IMR-90 (cell line): Measurements from ENCODE around the gene PLEKHG2. TPM values are rescaled to one million over a fixed set of nuclear protein-coding genes. Genes with fewer than 3 reads are reported as not detected.

Experiments
- ATAC-seq: fragments of 200-7000 bp; cut with Tn5 transposase; 2 replicates; pipeline ENCODE4 v1.9.1; 2020; ENCODE audit warnings: low read depth, mild to moderate bottlenecking, moderate library complexity
- BruUV-seq: library from RNA; stranded (reverse); fragments of 400-500 nt; replicated peaks from 2 replicates; lab custom pipeline; 2021; lab: Mats Ljungman, UMichigan
- CTCF ChIA-PET: fragments of 300-600 bp; formaldehyde crosslinking; extraction: SDS; loops from one replicate; lab custom pipeline; 2021; ENCODE audit warnings: antibody characterized with exemption; lab: Yijun Ruan, JAX
- POLR2A ChIA-PET: fragments of 300-600 bp; sonication (Branson Sonifier 250); formaldehyde crosslinking; loops from one replicate; lab custom pipeline; 2022; ENCODE audit warnings: antibody characterized with exemption; ENCODE audit not compliant: unreplicated experiment; lab: Charles Lee
- DNase-seq: peaks from one replicate; pipeline ENCODE4 v3.0.0; 2013
- H2AFZ ChIP-seq: replicated peaks from 2 replicates; pipeline ENCODE3; 2013; ENCODE audit warnings: low read length, mild to moderate bottlenecking; ENCODE audit not compliant: poor library complexity
- H2AK5ac ChIP-seq: 2 replicates; pipeline ENCODE4 v1.6.1; 2013; ENCODE audit warnings: low read depth, low read length, inconsistent platforms
- H2AK9ac ChIP-seq: replicated peaks from 2 replicates; pipeline ENCODE3; 2013; ENCODE audit warnings: mild to moderate bottlenecking, low read depth, low read length, moderate library complexity; ENCODE audit not compliant: poor library complexity
- H2BK120ac ChIP-seq: 2 replicates; pipeline ENCODE4 v1.6.1; 2013; ENCODE audit warnings: low read depth, low read length, inconsistent platforms
- H2BK15ac ChIP-seq: 3 replicates; pipeline ENCODE4 v1.6.1; 2013; ENCODE audit warnings: low read depth, low read length, inconsistent platforms
- H2BK20ac ChIP-seq: 2 replicates; pipeline ENCODE4 v1.6.1; 2013; ENCODE audit warnings: low read depth, mild to moderate bottlenecking, inconsistent platforms, low read length, moderate library complexity
- H2BK5ac ChIP-seq: 2 replicates; pipeline ENCODE4 v1.6.1; 2013; ENCODE audit warnings: mild to moderate bottlenecking, low read depth, low read length, inconsistent platforms; ENCODE audit not compliant: poor library complexity, severe bottlenecking
- H3K14ac ChIP-seq: replicated peaks from 2 replicates; pipeline ENCODE4 v1.6.1; 2013; ENCODE audit warnings: low read depth, low read length, inconsistent platforms
- H3K18ac ChIP-seq: 2 replicates; pipeline ENCODE4 v1.6.1; 2013; ENCODE audit warnings: low read depth, low read length, control low read depth
- H3K23ac ChIP-seq: 2 replicates; pipeline ENCODE4 v1.6.1; 2013; ENCODE audit warnings: low read depth, low read length, inconsistent platforms
- H3K27ac ChIP-seq: 2 replicates; pipeline ENCODE4 v1.5.1; 2013; ENCODE audit warnings: mild to moderate bottlenecking, control low read depth, low read length; ENCODE audit not compliant: insufficient read depth
- H3K27me3 ChIP-seq: 2 replicates; pipeline ENCODE4 v1.6.1; 2013; ENCODE audit warnings: low read length; ENCODE audit not compliant: control insufficient read depth, insufficient read depth
- H3K36me3 ChIP-seq: 2 replicates; pipeline ENCODE4 v1.6.1; 2013; ENCODE audit warnings: low read length, mixed read lengths; ENCODE audit not compliant: control insufficient read depth, insufficient read depth
- H3K4ac ChIP-seq: 2 replicates; pipeline ENCODE4 v1.6.1; 2013; ENCODE audit warnings: low read depth, low read length, inconsistent platforms
- H3K4me1 ChIP-seq: 2 replicates; pipeline ENCODE4 v1.6.1; 2013; ENCODE audit warnings: low read length, mixed read lengths; ENCODE audit not compliant: control insufficient read depth, insufficient read depth
- H3K4me2 ChIP-seq: 2 replicates; pipeline ENCODE4 v1.6.1; 2013; ENCODE audit warnings: low read depth, mild to moderate bottlenecking, control low read depth, low read length, moderate library complexity
- H3K4me3 ChIP-seq: 2 replicates; pipeline ENCODE4 v1.5.1; 2013; ENCODE audit warnings: low read depth, mild to moderate bottlenecking, control low read depth, low read length, moderate library complexity; ENCODE audit not compliant: insufficient read depth
- H3K56ac ChIP-seq: 2 replicates; pipeline ENCODE4 v1.6.1; 2013; ENCODE audit warnings: low read length, inconsistent platforms; ENCODE audit not compliant: insufficient read depth; ENCODE audit errors: extremely low read depth
- H3K79me1 ChIP-seq, 2 experiments: 2 replicates each; pipeline ENCODE4 v1.6.1; 2013; ENCODE audit warnings: low read length in 2 of 2, inconsistent platforms in 1 of 2, low read depth in 1 of 2
- H3K9ac ChIP-seq: 2 replicates; pipeline ENCODE4 v1.6.1; 2013; ENCODE audit warnings: low read depth, low read length, control low read depth
- H3K9me1 ChIP-seq: 2 replicates; pipeline ENCODE4 v1.6.1; 2013; ENCODE audit warnings: low read length, inconsistent platforms; ENCODE audit not compliant: insufficient read depth
- H3K9me3 ChIP-seq: 2 replicates; pipeline ENCODE4 v1.6.1; 2013; ENCODE audit warnings: low read length; ENCODE audit not compliant: control insufficient read depth, insufficient read depth
- H4K20me1 ChIP-seq: 2 replicates; pipeline ENCODE4 v1.6.1; 2013; ENCODE audit warnings: low read length, inconsistent platforms; ENCODE audit not compliant: insufficient read depth
- H4K5ac ChIP-seq: 2 replicates; pipeline ENCODE4 v1.6.1; 2013; ENCODE audit warnings: mild to moderate bottlenecking, low read depth, low read length, control low read depth
- H4K8ac ChIP-seq, 2 experiments: 2 replicates each; pipeline ENCODE4 v1.6.1; 2013; ENCODE audit warnings: low read depth in 2 of 2, low read length in 2 of 2, control low read depth in 1 of 2, inconsistent platforms in 1 of 2
- H4K91ac ChIP-seq: 2 replicates; pipeline ENCODE4 v1.6.1; 2013; ENCODE audit warnings: low read depth, low read length, inconsistent platforms; ENCODE audit not compliant: insufficient read depth
- BHLHE40 ChIP-seq: fragments of 150-350 bp; IDR thresholded peaks from 2 replicates; pipeline ENCODE4 v1.6.1; 2016; ENCODE audit warnings: mild to moderate bottlenecking, low read depth, low read length
- CEBPB ChIP-seq: IDR thresholded peaks from 2 replicates; pipeline ENCODE4 v1.6.1; 2012; ENCODE audit warnings: low read depth, low read length, improper control_type of control experiment
- CHD1 ChIP-seq: IDR thresholded peaks from 2 replicates; pipeline ENCODE4 v1.6.1; 2012; ENCODE audit warnings: low read depth, low read length, improper control_type of control experiment
- FOS ChIP-seq: fragments of 150-350 bp; IDR thresholded peaks from 2 replicates; pipeline ENCODE4 v1.6.1; 2016; ENCODE audit warnings: low read depth, low read length
- MAFK ChIP-seq: IDR thresholded peaks from 2 replicates; pipeline ENCODE4 v1.6.1; 2012; ENCODE audit warnings: low read depth, low read length, improper control_type of control experiment
- MAZ ChIP-seq: IDR thresholded peaks from 2 replicates; pipeline ENCODE4 v1.6.1; 2012; ENCODE audit warnings: low read depth, mild to moderate bottlenecking, low read length, improper control_type of control experiment, moderate library complexity, borderline replicate concordance
- MXI1 ChIP-seq: IDR thresholded peaks from 2 replicates; pipeline ENCODE4 v1.6.1; 2012; ENCODE audit warnings: low read depth, mild to moderate bottlenecking, low read length, moderate library complexity, borderline replicate concordance
- NFE2L2 ChIP-seq: fragments of 150-350 bp; IDR thresholded peaks from 2 replicates; pipeline ENCODE4 v1.6.1; 2016; ENCODE audit warnings: low read depth, mild to moderate bottlenecking, low read length
- POLR2A ChIP-seq: IDR thresholded peaks from 2 replicates; pipeline ENCODE4 v1.6.1; 2012; ENCODE audit warnings: mild to moderate bottlenecking, low read depth, low read length
- RAD21 ChIP-seq: IDR thresholded peaks from 2 replicates; pipeline ENCODE4 v1.6.1; 2012; ENCODE audit warnings: low read length, improper control_type of control experiment
- RCOR1 ChIP-seq: IDR thresholded peaks from 2 replicates; pipeline ENCODE4 v1.6.1; 2012; ENCODE audit warnings: mild to moderate bottlenecking, low read length, improper control_type of control experiment; ENCODE audit not compliant: insufficient replicate concordance
- RFX5 ChIP-seq: IDR thresholded peaks from 2 replicates; pipeline ENCODE4 v1.8.0; 2012; ENCODE audit warnings: low read depth, mild to moderate bottlenecking, low read length, moderate library complexity
- SMC3 ChIP-seq: fragments of 150-350 bp; IDR thresholded peaks from 2 replicates; pipeline ENCODE4 v1.6.1; 2016; ENCODE audit warnings: low read depth, mild to moderate bottlenecking, antibody characterized with exemption, low read length, moderate library complexity
- WGBS, 2 experiments: methylation state at CpG; one replicate each; pipeline versions ENCODE4 v1.1.5 to v1.1.7; 2013; ENCODE audit warnings: missing lambda C conversion rate in 2 of 2; ENCODE audit not compliant: insufficient read length in 1 of 2; ENCODE audit errors: extremely low coverage in 2 of 2; 5-methylcytosine and 5-hydroxymethylcytosine counted together
- dilution Hi-C: fragments of 300-500 bp; cut with HindIII; formaldehyde crosslinking; loops from one replicate; pipeline ENCODE4 v1.14.3; 2018; ENCODE audit warnings: low sequenced_read_pairs; ENCODE audit not compliant: unreplicated experiment
- in situ Hi-C: fragments of 300-500 bp; cut with MboI; formaldehyde crosslinking; loops from 3 replicates; pipeline ENCODE4 v1.14.3; 2019; ENCODE audit warnings: low sequenced_read_pairs, inconsistent platforms, mixed read lengths
- intact Hi-C: fragments of 100-400 bp; cut with micrococcal nuclease; formaldehyde crosslinking; loops from 2 replicates; pipeline ENCODE4 v1.10.0; 2022
- polyA plus RNA-seq, 3 experiments: library from polyadenylated mRNA; depleted of rRNA; stranded (reverse); fragments of >200 nt; gene quantifications; 2 replicates each; pipeline ENCODE4 v1.2.3, GENCODE V29; 2012; ENCODE audit warnings: low replicate concordance in 1 of 3
- total RNA-seq: library from RNA; depleted of rRNA; stranded (reverse); fragments of >200 nt; gene quantifications from 2 replicates; pipeline ENCODE4 v1.2.3, GENCODE V29; 2012
- TF ChIP-seq, protein P1 (sequence below): fragments of 150-350 bp; IDR thresholded peaks from 2 replicates; pipeline ENCODE4 v1.6.1; 2017; ENCODE audit warnings: mild to moderate bottlenecking, antibody characterized with exemption, low read length, low read depth
- TF ChIP-seq, protein P2 (sequence below): conservative IDR thresholded peaks from 2 replicates; pipeline ENCODE4 v1.5.1; 2012; ENCODE audit warnings: mild to moderate bottlenecking, low read depth, low read length, improper control_type of control experiment
- TF ChIP-seq, protein P3 (sequence below): fragments of 150-350 bp; IDR thresholded peaks from 2 replicates; pipeline ENCODE4 v1.6.1; 2016; ENCODE audit warnings: low read depth, mild to moderate bottlenecking, low read length, moderate library complexity, borderline replicate concordance

Gene PLEKHG2
- total and polyA plus RNA-seq, 2 of the 4 experiments (the other 2 are of a cell fraction): 6.5 to 28.3 TPM

DNA sequence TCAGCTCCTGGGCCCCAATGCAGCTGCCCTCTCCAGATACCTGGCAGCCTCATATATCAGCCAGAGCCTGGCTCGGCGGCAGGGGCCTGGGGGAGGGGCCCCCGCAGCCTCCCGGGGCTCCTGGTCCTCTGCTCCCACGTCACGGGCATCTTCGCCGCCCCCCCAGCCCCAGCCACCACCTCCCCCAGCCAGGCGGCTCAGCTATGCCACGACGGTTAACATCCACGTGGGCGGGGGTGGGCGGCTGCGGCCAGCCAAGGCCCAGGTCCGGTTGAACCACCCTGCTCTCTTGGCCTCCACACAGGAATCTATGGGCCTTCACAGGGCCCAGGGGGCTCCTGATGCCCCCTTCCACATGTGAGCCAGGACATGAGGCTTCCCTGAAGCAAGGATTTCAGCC lies 12.5 kb downstream of the PLEKHG2 start:
- no peaks in the 10 kb centered on the region for H3K27me3 ChIP-seq
- no peak overlapping the region for H3K18ac ChIP-seq
- ATAC-seq (no peak), DNase-seq (no peak)
- no peak overlapping the region for H3K23ac ChIP-seq
- ChIA-PET POLR2A (no interaction called here), CTCF (no interaction called here)
- H3K14ac ChIP-seq: no peak overlapping the region
- no peak overlapping the region for H2BK20ac ChIP-seq
- no peak overlapping the region for H3K27ac ChIP-seq
- H2BK15ac ChIP-seq: no peak overlapping the region
- H3K4ac ChIP-seq: no peak overlapping the region
- intact Hi-C loops (no loop called here), dilution Hi-C loops (no loop called here), in situ Hi-C loops (loop anchor here (25.0 kb wide), 1 partner anchor 412 kb away; the partner anchor contains the start of genes DYRK1B and FBL)
- no TSS peak for BruUV-seq
- H3K4me2 ChIP-seq: no peak overlapping the region
- no peak overlapping the region for H3K9ac ChIP-seq
- H3K36me3 ChIP-seq: peaks cover 53% of the 10 kb centered on the region
- no peak overlapping the region for H3K56ac ChIP-seq
- peaks cover 8% of the 10 kb centered on the region for H3K9me1 ChIP-seq
- WGBS, 2 experiments: 84% methylated on average over 10 of the region's 16 CpGs; no CpG with 5 or more reads in 1 of the 2 experiments
- H2AFZ ChIP-seq: no peak overlapping the region
- peaks cover 11% of the 10 kb centered on the region for H3K4me1 ChIP-seq
- TF ChIP-seq MAFK (no peak), RCOR1 (no peak), RFX5 (no peak), NFE2L2 (no peak), MAZ (no peak), MXI1 (no peak), BHLHE40 (no peak), FOS (no peak), CHD1 (no peak), SMC3 (no peak), RAD21 (no peak), CEBPB (no peak), POLR2A (no peak)
- TF ChIP-seq, protein P1, sequence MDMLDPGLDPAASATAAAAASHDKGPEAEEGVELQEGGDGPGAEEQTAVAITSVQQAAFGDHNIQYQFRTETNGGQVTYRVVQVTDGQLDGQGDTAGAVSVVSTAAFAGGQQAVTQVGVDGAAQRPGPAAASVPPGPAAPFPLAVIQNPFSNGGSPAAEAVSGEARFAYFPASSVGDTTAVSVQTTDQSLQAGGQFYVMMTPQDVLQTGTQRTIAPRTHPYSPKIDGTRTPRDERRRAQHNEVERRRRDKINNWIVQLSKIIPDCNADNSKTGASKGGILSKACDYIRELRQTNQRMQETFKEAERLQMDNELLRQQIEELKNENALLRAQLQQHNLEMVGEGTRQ: no peak
- TF ChIP-seq, protein P2, sequence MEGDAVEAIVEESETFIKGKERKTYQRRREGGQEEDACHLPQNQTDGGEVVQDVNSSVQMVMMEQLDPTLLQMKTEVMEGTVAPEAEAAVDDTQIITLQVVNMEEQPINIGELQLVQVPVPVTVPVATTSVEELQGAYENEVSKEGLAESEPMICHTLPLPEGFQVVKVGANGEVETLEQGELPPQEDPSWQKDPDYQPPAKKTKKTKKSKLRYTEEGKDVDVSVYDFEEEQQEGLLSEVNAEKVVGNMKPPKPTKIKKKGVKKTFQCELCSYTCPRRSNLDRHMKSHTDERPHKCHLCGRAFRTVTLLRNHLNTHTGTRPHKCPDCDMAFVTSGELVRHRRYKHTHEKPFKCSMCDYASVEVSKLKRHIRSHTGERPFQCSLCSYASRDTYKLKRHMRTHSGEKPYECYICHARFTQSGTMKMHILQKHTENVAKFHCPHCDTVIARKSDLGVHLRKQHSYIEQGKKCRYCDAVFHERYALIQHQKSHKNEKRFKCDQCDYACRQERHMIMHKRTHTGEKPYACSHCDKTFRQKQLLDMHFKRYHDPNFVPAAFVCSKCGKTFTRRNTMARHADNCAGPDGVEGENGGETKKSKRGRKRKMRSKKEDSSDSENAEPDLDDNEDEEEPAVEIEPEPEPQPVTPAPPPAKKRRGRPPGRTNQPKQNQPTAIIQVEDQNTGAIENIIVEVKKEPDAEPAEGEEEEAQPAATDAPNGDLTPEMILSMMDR: no peak
- TF ChIP-seq, protein P3, sequence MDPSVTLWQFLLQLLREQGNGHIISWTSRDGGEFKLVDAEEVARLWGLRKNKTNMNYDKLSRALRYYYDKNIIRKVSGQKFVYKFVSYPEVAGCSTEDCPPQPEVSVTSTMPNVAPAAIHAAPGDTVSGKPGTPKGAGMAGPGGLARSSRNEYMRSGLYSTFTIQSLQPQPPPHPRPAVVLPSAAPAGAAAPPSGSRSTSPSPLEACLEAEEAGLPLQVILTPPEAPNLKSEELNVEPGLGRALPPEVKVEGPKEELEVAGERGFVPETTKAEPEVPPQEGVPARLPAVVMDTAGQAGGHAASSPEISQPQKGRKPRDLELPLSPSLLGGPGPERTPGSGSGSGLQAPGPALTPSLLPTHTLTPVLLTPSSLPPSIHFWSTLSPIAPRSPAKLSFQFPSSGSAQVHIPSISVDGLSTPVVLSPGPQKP: no peak
- H4K91ac ChIP-seq: no peak overlapping the region
- no peak overlapping the region for H4K5ac ChIP-seq
- H3K79me1 ChIP-seq: peaks cover 4 to 53% of the 10 kb centered on the region in 2 experiments; a peak in 3 of 4 replicates
- peaks cover 11% of the 10 kb centered on the region for H4K20me1 ChIP-seq
- H4K8ac ChIP-seq: no peak overlapping the region
- no peak overlapping the region for H3K4me3 ChIP-seq
- H3K9me3 ChIP-seq: no peaks in the 10 kb centered on the region
- no peak overlapping the region for H2AK5ac ChIP-seq
- H2BK120ac ChIP-seq: no peak overlapping the region
- H2AK9ac ChIP-seq: no peak overlapping the region
- no peak overlapping the region for H2BK5ac ChIP-seq
